HG03342 (cell line): ENCODE results near the gene ZNRF1.
A peak's percentile ranks its signal among the peaks of the same experiment; 100 is the strongest.
"Not testable (repeated sequence)": the region's sequence is repeated elsewhere in the genome, so short reads cannot be mapped to it uniquely, and the experiment has no call there.

ENCODE experiments used
- ATAC-seq: cut with Tn5 transposase; IDR thresholded peaks from one replicate; pipeline ENCODE4 v1.9.1; 2021; ENCODE audit warnings: mild to moderate bottlenecking, moderate library complexity; ENCODE audit not compliant: unreplicated experiment

The ZNRF1 gene

GRCh38 chr16:75000481-75001081 lies 1.8 kb downstream of the ZNRF1 start:
- no peak for ATAC-seq

DNA sequence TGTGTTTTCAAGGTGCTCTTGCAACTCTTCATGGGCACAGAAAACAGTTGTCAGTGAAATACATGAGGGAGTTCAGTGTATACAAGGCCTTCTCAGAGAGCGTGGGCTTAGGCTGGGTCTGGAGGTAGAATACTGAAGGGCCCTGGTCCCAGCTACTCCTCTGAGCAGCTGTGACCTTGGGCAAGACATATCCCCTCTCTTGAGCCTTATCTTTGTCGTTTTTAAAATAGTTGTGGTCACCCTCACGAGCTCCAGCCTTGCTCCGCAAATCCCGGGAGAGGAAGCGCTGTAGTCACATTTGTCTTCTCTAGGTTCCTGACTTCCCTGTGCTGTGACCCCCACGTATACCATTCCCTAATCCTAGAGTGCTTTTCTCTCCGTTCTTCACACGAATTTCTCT lies 3.6 kb downstream of the ZNRF1 start:
- ATAC-seq: no peak

DNA sequence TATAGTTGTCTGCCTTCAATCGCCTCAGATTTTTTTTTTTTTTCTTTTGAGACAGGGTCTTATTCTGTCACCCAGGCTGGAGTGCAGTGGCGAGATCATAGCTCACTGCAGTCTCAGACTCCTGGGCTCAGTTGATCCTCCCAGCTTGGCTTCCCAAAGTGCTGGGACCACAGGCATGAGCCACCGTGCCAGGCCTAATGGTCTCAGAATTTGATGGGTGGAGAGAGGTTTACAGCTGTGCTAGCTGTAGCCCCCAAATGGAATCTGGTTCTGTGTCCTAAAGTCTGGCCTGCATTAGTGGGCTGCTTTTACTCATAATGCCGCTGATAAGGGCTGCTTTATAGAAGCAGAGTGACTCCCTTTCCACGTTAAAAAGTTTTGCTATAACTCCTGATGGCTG lies 5.1 kb downstream of the ZNRF1 start:
- no peak for ATAC-seq

- no peak for ATAC-seq
Observed at GRCh38 chr16:75004460-75004859, 5.6 kb downstream of the ZNRF1 start.

GRCh38 chr16:75005697-75006096 lies 6.9 kb downstream of the ZNRF1 start:
- ATAC-seq: no peak

DNA sequence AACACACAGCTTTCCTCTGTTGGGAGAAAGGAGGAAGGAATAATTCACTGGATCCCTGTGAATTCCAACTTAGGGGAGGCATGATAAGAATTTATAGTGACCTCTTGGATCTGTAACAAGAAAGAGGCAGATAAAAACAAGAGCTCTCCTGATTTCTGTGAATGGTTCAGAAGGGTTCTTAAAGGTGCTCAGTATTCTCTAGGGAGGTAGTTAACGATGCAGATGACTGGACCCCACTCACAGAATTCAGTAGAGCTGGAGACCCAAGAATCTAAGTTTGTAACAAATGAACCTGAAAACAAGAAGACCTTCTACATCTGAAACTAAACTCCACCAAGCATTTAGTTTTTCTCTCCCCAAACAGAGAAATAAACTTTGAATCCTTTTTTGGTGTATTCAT lies 8.6 kb downstream of the ZNRF1 start:
- peak; percentile 42 for ATAC-seq

DNA sequence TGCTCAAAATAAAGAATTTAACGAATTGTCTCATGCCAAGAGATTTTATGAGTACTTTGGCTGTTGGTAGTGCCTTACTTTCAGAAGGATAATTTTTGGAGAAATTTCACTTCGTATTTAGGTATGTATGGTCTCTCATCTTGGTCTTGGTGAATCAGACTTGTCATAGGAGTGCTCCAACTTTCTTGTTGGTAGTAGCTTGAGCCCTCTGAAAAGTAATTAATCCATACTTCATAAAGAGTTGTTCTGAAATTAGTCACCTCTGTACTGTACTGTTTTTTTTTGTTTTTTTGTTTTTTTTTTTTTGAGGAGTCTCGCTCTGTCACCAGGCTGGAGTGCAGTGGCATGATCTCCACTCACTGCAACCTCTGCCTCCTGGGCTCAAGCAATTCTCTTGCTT lies 11.6 kb downstream of the ZNRF1 start:
- no peak for ATAC-seq

DNA sequence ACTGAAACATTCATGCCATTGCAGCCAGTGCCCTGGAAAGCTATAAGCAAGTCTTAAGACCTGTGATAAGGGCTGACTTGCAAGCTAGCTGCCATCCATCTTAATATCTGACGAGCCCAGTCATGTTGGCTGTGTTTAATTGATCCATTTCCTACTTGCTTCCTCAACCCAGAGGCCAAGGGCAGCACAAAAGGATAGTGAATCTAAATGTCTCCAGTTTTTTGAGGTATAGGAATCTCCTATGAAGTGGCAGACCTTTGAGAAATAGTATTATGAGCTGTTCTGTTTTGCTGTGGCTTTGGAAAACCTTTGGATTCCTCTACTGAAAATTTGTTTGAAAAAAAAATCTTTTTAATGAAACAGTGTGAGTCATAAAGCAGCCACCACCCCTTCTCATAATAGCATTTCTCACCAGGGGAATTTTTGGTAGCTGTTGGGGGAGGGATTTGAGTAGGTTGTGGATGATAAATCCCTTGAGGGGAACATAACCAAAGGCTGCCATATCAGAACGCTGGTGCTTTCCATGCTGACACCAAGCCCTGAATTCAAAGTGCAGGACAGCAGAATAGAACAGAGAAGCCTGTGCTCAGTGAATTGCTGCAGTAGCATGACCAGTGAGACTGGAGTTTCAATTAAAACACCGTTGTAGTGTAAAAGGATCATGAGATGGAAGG lies 12.9 kb downstream of the ZNRF1 start:
- ATAC-seq: peak; percentile 70

GRCh38 chr16:75012380-75013081 lies 13.7 kb downstream of the ZNRF1 start:
- ATAC-seq: peak; percentile 25

DNA sequence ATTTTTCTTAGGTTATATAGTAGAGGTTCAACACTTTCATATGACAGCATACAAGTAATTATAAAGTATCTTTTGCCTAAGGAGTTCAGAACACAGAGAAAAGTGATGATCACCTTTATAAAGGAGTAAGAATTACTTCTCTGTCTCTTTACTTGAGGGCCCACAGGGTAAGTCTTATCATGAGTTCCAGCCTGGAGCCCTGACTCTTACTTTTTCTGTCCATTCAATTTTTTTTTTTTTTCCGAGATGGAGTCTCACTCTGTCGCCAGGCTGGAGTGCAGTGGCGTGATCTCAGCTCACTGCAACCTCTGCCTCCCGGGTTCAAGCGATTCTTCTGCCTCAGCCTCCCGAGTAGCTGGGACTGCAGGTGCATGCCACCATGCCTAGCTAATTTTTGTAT lies 14.3 kb downstream of the ZNRF1 start:
- not testable (repeated sequence) for ATAC-seq

DNA sequence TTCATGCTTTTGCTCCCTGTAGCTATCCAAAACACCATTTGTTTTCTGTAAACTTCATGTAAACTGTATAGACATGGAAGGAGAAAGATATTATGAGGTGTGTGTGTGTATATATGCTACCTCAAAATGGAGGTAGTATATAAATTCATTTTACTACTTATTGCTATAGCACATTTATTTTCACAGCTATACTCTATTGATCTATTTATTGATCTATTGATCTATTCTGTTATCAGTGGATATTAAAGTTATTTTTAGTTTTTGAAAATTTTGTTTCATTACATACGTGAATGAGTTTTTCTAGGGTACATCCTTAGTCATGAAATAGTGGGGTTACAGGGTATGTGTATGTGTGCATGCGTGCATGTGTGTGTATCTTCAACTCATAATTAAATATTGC lies 15.5 kb downstream of the ZNRF1 start:
- ATAC-seq: no peak

DNA sequence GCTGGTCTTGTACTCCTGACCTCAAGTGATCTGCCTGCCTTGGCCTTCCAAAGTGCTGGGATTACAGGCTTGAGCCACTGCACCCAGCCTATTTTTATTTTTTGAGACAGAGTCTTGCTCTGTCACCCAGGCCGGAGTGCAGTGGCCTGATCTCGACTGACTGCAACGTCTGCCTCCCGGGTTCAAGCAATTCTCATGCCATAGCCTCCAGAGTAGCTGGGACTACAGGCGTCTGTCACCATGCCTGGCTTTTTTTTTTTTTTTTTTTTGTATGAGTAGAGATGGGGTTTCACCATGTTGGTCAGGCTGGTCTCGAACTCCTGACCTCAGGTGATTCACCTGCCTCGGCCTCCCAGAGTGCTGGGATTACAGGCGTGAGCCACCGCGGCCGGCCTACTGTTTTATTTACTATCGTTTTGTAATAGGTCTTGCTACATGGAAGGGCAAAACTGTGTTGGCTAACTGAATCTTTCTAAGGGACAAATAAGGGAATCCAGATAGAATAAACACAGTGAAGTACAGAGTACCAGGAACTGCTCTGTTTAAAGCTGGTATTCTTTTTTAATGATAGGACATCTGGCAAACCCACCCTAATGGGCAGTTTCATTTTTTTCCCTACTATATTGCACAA lies 17.7 kb downstream of the ZNRF1 start:
- ATAC-seq: not testable (repeated sequence)

GRCh38 chr16:75017670-75018525 lies 19.1 kb downstream of the ZNRF1 start:
- no peak for ATAC-seq

- no peak for ATAC-seq
Observed at GRCh38 chr16:75019007-75019406, 20.2 kb downstream of the ZNRF1 start.

DNA sequence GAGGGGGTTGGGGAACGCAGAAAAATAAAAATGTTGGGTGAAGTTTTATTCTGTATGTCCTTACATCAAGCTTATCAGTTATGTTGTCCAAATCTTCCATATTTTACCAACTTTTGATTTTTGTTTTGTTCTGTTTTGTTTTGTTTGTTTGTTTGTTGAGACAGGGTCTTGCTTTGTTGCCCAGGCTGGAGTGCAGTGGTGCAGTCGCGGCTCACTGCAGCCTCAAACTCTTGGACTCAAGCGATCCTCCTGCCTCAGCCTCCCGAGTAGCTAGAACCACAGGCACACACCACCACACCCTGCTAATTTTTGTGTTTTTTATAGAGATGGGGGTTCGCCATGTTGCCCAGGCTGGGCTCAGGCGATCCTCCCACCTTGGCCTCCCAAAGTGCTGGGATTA lies 20.8 kb downstream of the ZNRF1 start:
- no peak for ATAC-seq

DNA sequence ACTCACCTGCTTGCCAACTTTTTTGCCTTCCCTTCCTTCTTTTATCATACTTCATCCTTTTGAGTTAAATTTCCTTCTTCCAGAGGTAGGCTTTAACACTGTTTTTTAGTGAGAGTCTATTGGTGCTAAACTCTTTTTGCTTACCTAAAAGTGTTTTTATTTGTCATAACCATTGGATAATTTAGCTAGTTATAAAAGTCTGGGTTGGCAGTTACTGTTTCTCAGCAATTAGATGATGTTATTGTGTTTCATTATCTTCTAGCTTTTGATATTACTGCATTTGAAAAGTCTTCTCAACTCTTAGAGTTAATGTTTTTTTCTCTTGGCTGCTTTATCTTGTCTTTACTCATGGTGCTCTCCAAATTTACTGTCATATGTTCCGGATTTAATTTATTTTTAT lies 22.6 kb downstream of the ZNRF1 start:
- ATAC-seq: no peak

GRCh38 chr16:75022567-75022966 lies 23.7 kb downstream of the ZNRF1 start:
- no peak for ATAC-seq

GRCh38 chr16:75023009-75023408 lies 24.2 kb downstream of the ZNRF1 start:
- no peak for ATAC-seq

DNA sequence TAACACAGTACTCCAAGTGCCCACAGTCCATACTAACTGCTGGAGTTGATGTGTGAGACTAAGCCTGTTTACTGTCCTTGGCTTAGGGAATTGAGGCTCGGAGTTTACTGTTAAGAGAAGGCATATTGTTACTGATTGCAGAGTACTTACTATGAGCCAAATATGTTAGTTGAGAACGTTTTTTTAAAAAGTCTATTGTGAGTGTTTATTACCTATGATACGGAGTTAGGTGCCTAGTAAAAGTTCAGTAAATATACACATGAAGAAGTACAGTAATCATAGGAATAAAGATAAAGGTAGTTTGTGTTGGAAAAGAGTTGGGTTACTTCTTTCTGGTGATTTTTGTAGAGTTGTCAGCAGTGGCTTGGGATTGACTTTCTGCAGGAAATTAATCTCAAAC lies 25.4 kb downstream of the ZNRF1 start:
- ATAC-seq: no peak

DNA sequence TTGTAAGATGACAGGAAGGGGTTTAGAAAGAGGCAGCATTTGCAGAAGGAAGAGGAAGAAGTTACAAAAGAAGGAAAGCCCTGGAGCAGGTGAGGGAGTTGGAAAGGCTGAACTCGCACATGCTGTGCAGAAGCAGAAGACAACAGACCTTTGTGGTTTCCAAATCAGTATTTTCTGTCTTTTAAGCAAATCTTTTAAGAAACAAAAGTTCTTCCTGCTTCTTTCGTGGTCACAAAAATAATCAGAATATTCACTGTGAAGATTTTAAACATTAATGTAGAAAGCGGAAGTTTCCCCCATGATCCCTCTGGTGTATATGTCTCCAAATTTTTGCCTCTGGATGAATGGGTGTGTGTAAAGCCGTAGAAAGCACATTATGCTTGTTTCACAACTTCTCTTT lies 25.8 kb downstream of the ZNRF1 start:
- no peak for ATAC-seq

GRCh38 chr16:75025761-75026160 lies 26.9 kb downstream of the ZNRF1 start:
- ATAC-seq: no peak
